ENCODE results near the gene MRPS7. TPM values are rescaled to one million over a fixed set of nuclear protein-coding genes. Genes with fewer than 3 reads are reported as not detected.
A peak's percentile ranks its signal among the peaks of the same experiment; 100 is the strongest.

The MRPS7 gene
- total and polyA plus RNA-seq, 8 donors = 41.0 to 70.4 (median 58.0) TPM

DNA sequence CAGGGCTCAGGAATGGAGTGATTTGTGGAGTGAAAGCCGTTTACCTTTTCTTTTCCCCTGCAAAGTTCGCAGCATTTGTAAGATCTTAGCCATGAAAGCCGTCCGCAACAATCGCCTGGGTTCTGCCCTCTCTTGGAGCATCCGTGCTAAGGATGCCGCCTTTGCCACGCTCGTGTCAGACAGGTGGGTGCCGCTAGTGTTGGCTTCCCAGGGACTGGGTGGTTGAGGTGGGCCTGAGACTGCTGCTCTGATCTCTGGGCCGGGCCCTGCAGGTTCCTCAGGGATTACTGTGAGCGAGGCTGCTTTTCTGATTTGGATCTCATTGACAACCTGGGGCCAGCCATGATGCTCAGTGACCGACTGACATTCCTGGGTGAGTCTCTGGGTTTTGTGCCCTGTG is 28.9 kb upstream of the MRPS7 start:
- DNase-seq (no peak), ATAC-seq (no peak)
- TF ChIP-seq CTCF (IDR thresholded peaks at IDR 0.05) = no peak
- Histone ChIP-seq H3K4me3 (no peak overlapping the region), H3K27me3 (no peaks in the 10 kb centered on the region), H3K36me3 (peaks cover 4 to 88% of the 10 kb centered on the region in 2 donors), H3K27ac (no peak overlapping the region), H3K9me3 (no peaks in the 10 kb centered on the region), H3K4me1 (peaks cover 0 to 20% of the 10 kb centered on the region in 2 donors)
- intact Hi-C loops (cut with DNase I) = no loop called here

GRCh38 chr17:75237100-75238014 is 24.3 kb upstream of the MRPS7 start:
- H3K27me3 ChIP-seq = no peaks in the 10 kb centered on the region
- peaks cover 0 to 3% of the 10 kb centered on the region in 2 donors for H3K4me1 ChIP-seq
- ATAC-seq = no peak
- H3K9me3 ChIP-seq = no peaks in the 10 kb centered on the region
- DNase-seq = no peak
- peaks cover 0 to 100% of the 10 kb centered on the region in 2 donors for H3K36me3 ChIP-seq
- intact Hi-C loops (cut with DNase I) = no loop called here
- no peak overlapping the region for H3K4me3 ChIP-seq
- H3K27ac ChIP-seq = no peak overlapping the region
- TF ChIP-seq CTCF (IDR thresholded peaks at IDR 0.05) = no peak

DNA sequence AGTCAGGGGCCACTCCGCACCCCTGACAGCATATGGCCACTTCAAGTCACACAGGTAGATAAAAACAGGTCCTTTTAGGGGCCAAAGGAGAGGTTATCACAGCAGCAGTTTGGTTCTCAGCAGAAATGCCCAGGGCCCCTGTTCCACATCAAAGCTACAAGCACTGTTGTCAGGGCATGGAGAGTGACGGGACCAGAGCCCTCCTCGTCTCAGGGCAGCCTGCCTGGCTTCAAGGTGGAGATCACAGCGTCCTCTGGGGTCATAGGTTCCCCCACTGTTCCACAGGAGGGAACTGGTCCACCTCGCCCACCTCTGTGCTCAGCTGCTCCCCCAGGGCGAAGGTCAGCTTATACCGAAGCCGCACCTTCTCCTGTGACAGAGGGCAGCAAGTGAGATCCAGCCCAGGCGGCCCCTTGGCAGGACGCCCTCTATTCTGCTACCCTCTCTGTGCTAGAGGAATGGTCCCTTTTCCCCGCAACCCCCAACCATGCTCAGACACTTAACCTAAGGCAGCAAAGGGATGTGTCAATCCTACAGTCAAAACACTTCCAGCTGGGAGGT is 23.6 kb upstream of the MRPS7 start:
- Histone ChIP-seq H3K27me3 (no peaks in the 10 kb centered on the region), H3K36me3 (peaks cover 4 to 100% of the 10 kb centered on the region in 2 donors), H3K27ac (no peak overlapping the region), H3K4me3 (no peak overlapping the region), H3K9me3 (no peaks in the 10 kb centered on the region), H3K4me1 (peaks cover 0 to 3% of the 10 kb centered on the region in 2 donors)
- DNase-seq (no peak), ATAC-seq (no peak)
- intact Hi-C loops (cut with DNase I) = no loop called here
- TF ChIP-seq CTCF (IDR thresholded peaks at IDR 0.05) = no peak

DNA sequence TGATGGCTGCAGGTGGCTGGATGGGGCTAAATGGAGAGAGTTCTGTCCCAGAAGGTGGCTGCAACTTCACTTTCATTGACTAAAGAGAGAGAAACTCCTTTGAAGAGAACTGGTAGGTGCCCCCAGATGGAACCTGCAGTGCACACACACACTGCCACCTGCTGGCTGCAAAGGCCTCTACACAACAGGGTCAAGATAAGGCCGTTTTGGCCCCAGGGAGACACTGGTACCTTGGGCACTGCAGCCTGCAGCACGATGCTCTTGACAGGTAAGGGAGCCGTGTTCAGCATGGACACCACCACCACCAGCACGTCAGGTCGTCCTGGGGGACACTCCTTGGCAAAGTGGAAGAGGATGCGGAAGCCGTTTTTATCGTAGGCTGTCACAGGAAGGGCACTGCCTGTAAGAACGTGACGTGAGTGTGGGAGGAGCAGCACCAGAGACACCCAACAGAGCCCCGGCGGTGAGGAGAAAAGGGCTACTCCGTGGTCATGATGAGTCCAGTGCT is 22.9 kb upstream of the MRPS7 start:
- Histone ChIP-seq H3K27ac (no peak overlapping the region), H3K36me3 (peaks cover 6 to 100% of the 10 kb centered on the region in 2 donors), H3K4me3 (no peak overlapping the region), H3K4me1 (peaks cover 0 to 3% of the 10 kb centered on the region in 2 donors), H3K9me3 (no peaks in the 10 kb centered on the region), H3K27me3 (no peaks in the 10 kb centered on the region)
- TF ChIP-seq CTCF (IDR thresholded peaks at IDR 0.05) = peak; percentile 64 to 80
- intact Hi-C loops (cut with DNase I) = no loop called here
- DNase-seq (peak in 2 of 4 donors; percentile 52 to 57), ATAC-seq (peak; percentile 77)

GRCh38 chr17:75239214-75239613 is 22.5 kb upstream of the MRPS7 start:
- intact Hi-C loops (cut with DNase I) = no loop called here
- no peak for TF ChIP-seq CTCF (IDR thresholded peaks at IDR 0.05)
- DNase-seq (no peak), ATAC-seq (no peak)
- Histone ChIP-seq H3K9me3 (no peaks in the 10 kb centered on the region), H3K27ac (no peak overlapping the region), H3K4me1 (peaks cover 0 to 7% of the 10 kb centered on the region in 2 donors), H3K4me3 (no peak overlapping the region), H3K27me3 (no peaks in the 10 kb centered on the region), H3K36me3 (peaks cover 6 to 100% of the 10 kb centered on the region in 2 donors)
